Measurements from ENCODE around the gene AREL1. TPM values are rescaled to one million over a fixed set of nuclear protein-coding genes. Genes with fewer than 3 reads are reported as not detected.

Gene AREL1
- total RNA-seq, 6 experiments from 2014 or later, result 36.7 to 42.3 (median 40.6) TPM

- H3K27me3 Mint-ChIP-seq (ENCODE audit: insufficient read depth), result no peaks in the 10 kb centered on the region
- no peaks in the 10 kb centered on the region for H3K9me3 Mint-ChIP-seq
- no peak for TF ChIP-seq CTCF (IDR thresholded peaks at IDR 0.05)
- H3K27ac Mint-ChIP-seq, result no peak overlapping the region; the same call in 1 of the 2 replicates
- no peak overlapping the region for H3K4me3 Mint-ChIP-seq
- DNase-seq, result no peak
- peaks cover 27% of the 10 kb centered on the region for H3K4me1 Mint-ChIP-seq (ENCODE audit: low read depth)
- H3K36me3 Mint-ChIP-seq (ENCODE audit: low read depth), result peaks cover 40% of the 10 kb centered on the region
Observed at GRCh38 chr14:74675219-74675618, 37.7 kb downstream of the AREL1 start.

DNA sequence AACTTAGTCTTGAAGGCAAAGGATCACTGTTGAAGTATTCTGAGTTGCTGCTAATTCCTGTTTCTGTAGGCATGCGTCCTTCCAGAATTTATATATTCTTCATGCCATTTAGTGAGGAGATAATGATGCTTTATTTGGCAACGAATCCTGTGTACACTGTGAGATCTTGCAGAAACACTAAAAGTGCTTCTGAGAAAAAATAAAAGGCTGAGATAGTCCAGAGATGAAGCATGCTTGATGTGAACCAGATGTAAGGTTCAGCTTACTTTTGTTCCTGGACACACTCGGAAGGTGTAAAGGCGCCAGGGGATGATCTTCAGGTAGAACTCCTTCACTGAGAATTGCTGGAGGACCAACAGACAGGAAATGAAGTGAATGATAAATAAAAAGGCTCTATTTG, 39.1 kb downstream of the AREL1 start:
- no peaks in the 10 kb centered on the region for H3K9me3 Mint-ChIP-seq
- TF ChIP-seq CTCF (IDR thresholded peaks at IDR 0.05), result no peak
- H3K27me3 Mint-ChIP-seq (ENCODE audit: insufficient read depth), result no peaks in the 10 kb centered on the region
- no peak overlapping the region; the same call in 1 of the 2 replicates for H3K27ac Mint-ChIP-seq
- peaks cover 42% of the 10 kb centered on the region for H3K4me1 Mint-ChIP-seq (ENCODE audit: low read depth)
- H3K36me3 Mint-ChIP-seq (ENCODE audit: low read depth), result peaks cover 51% of the 10 kb centered on the region
- no peak for DNase-seq
- H3K4me3 Mint-ChIP-seq, result no peak overlapping the region

DNA sequence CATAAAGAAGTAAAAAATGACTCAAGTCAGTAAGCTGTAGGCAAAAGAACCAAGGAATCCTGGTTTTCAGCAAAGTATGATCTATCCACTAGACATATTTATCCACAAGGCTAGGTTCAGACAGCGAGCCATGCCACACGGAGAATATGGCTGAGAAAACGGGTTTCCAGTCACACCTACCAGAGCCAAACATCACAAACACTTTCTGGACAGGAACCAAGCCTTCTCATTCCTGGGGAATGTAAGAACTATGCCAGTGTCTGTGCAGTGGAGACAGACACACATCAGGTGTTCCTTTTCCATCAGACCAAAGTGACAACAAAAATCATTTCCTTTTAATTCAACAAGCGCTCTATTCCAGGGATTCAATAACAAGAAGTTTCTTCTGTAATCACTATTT, 41.1 kb downstream of the AREL1 start:
- DNase-seq, result peak; percentile 66
- H3K4me3 Mint-ChIP-seq, result peak overlapping the region; percentile 72
- peaks cover 61% of the 10 kb centered on the region for H3K4me1 Mint-ChIP-seq (ENCODE audit: low read depth)
- no peak for TF ChIP-seq CTCF (IDR thresholded peaks at IDR 0.05)
- peaks cover 68% of the 10 kb centered on the region for H3K36me3 Mint-ChIP-seq (ENCODE audit: low read depth)
- H3K27me3 Mint-ChIP-seq (ENCODE audit: insufficient read depth), result no peaks in the 10 kb centered on the region
- H3K27ac Mint-ChIP-seq, result peak overlapping the region; percentile 85
- H3K9me3 Mint-ChIP-seq, result no peaks in the 10 kb centered on the region

DNA sequence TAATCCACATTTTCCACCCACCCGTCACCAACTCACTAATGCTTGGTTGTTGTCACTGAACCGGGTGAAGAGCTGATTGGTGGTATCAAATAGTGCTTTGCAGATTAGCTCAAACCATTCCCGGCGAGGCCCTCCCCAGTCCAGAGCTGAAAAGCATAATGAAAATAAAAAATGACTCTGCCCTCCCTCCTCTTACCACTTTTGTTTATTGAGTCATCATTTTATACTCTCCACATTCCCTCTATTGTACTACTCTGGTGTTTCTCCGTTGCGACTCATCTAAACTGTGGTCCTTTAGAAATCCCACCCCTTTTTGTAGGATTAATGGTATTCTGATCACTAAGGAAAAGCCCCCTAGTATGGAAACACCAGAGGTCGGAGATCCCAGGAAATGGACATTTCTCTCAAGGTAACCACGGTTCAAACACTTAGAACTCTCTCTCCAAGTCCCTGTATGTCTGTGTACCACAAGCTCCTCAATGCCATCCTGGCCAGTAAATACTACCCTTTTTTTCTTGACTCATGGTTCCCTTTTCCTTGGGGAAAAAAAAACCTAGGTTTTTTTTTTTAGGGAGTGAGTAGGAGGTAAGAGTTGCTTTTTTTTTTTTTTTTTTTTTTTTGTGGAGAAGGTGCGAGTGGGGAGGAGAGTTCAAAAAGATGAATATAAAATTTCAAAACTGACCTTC, 42.0 kb downstream of the AREL1 start:
- peaks cover 63% of the 10 kb centered on the region for H3K36me3 Mint-ChIP-seq (ENCODE audit: low read depth)
- peak overlapping the region; percentile 72 for H3K4me3 Mint-ChIP-seq
- H3K9me3 Mint-ChIP-seq, result no peaks in the 10 kb centered on the region
- no peaks in the 10 kb centered on the region for H3K27me3 Mint-ChIP-seq (ENCODE audit: insufficient read depth)
- TF ChIP-seq CTCF (IDR thresholded peaks at IDR 0.05), result no peak
- H3K27ac Mint-ChIP-seq, result peak overlapping the region; percentile 85
- H3K4me1 Mint-ChIP-seq (ENCODE audit: low read depth), result peaks cover 68% of the 10 kb centered on the region
- peak; percentile 40 for DNase-seq

- Mint-ChIP-seq H3K4me1 (ENCODE audit: low read depth) (peaks cover 76% of the 10 kb centered on the region), H3K9me3 (no peaks in the 10 kb centered on the region), H3K36me3 (ENCODE audit: low read depth) (peaks cover 64% of the 10 kb centered on the region), H3K27ac (0 out of 2 replicates have a peak overlapping the region, but pooled peaks have one; percentile 18), H3K4me3 (no peak overlapping the region), H3K27me3 (ENCODE audit: insufficient read depth) (no peaks in the 10 kb centered on the region)
- no peak for TF ChIP-seq CTCF (IDR thresholded peaks at IDR 0.05)
- no peak for DNase-seq
Observed at GRCh38 chr14:74669846-74670245, 43.0 kb downstream of the AREL1 start.

All from HFFc6 (cell line).